Nephron (organoid): ENCODE measurements around the gene C8G.

ENCODE experiments used
- H3K27ac Mint-ChIP-seq, 3 experiments: 2 replicates each; pipeline ENCODE4 v1.8.0; 2020; ENCODE audit warnings: mixed read lengths in 3 of 3, mild to moderate bottlenecking in 2 of 3, moderate library complexity in 1 of 3
- H3K27me3 Mint-ChIP-seq: 2 replicates; pipeline ENCODE4 v1.8.0; 2021; ENCODE audit warnings: low read depth, mild to moderate bottlenecking, moderate library complexity, mixed read lengths
- H3K36me3 Mint-ChIP-seq: 2 replicates; pipeline ENCODE4 v1.8.0; 2020; ENCODE audit warnings: low read depth, mixed read lengths
- H3K4me1 Mint-ChIP-seq: 2 replicates; pipeline ENCODE4 v1.8.0; 2020; ENCODE audit warnings: mixed read lengths
- H3K4me3 Mint-ChIP-seq, 3 experiments: 2 replicates each; pipeline ENCODE4 v1.8.0; 2020; ENCODE audit warnings: mild to moderate bottlenecking in 3 of 3, mixed read lengths in 3 of 3, moderate library complexity in 2 of 3
- H3K9me3 Mint-ChIP-seq: 2 replicates; pipeline ENCODE4 v1.8.0; 2020; ENCODE audit warnings: mixed read lengths
- CTCF ChIP-seq, 3 experiments: fragments of 200-600 bp; sonication (generic); IDR thresholded peaks; one replicate each; pipeline ENCODE4 v1.5.0; 2021; ENCODE audit warnings: antibody characterized with exemption in 3 of 3; ENCODE audit not compliant: unreplicated experiment in 3 of 3

Gene C8G

GRCh38 chr9:136952876-136953770, 8.1 kb downstream of the C8G start:
- Mint-ChIP-seq H3K36me3 (no peaks in the 10 kb centered on the region), H3K9me3 (no peaks in the 10 kb centered on the region), H3K4me1 (peaks cover 2% of the 10 kb centered on the region), H3K27ac (no peak overlapping the region), H3K27me3 (peaks cover 3% of the 10 kb centered on the region), H3K4me3 (no peak overlapping the region)
- TF ChIP-seq CTCF (IDR thresholded peaks at IDR 0.05; ENCODE audit: unreplicated experiment in 3 of 3) = no peak

DNA sequence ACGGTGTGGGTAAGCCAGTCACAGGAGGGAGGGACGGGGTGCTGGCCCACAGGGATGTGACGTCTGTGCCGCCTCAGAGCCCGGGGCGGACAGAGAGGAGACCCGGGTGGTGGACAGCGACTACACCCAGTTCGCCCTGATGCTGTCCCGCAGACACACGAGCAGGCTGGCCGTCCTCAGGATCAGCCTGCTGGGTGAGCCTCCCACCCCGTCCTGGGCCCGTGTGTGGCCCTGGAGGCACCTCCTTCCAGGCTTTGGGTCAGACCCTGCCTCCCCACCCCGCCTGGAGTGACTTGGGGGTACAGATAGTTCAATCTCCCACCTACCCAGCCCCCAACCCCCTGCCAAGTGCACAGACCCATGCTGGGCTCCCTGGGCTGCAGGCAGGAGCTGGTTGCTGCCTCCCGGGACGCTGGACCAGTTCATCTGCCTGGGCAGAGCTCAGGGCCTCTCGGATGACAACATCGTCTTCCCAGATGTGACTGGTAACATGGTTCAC, 8.8 kb downstream of the C8G start:
- H3K36me3 Mint-ChIP-seq = no peaks in the 10 kb centered on the region
- no peak for TF ChIP-seq CTCF (IDR thresholded peaks at IDR 0.05; ENCODE audit: unreplicated experiment in 3 of 3)
- H3K27ac Mint-ChIP-seq = no peak overlapping the region
- H3K27me3 Mint-ChIP-seq = no peaks in the 10 kb centered on the region
- H3K4me3 Mint-ChIP-seq = no peak overlapping the region
- no peaks in the 10 kb centered on the region for H3K9me3 Mint-ChIP-seq
- H3K4me1 Mint-ChIP-seq = no peaks in the 10 kb centered on the region

DNA sequence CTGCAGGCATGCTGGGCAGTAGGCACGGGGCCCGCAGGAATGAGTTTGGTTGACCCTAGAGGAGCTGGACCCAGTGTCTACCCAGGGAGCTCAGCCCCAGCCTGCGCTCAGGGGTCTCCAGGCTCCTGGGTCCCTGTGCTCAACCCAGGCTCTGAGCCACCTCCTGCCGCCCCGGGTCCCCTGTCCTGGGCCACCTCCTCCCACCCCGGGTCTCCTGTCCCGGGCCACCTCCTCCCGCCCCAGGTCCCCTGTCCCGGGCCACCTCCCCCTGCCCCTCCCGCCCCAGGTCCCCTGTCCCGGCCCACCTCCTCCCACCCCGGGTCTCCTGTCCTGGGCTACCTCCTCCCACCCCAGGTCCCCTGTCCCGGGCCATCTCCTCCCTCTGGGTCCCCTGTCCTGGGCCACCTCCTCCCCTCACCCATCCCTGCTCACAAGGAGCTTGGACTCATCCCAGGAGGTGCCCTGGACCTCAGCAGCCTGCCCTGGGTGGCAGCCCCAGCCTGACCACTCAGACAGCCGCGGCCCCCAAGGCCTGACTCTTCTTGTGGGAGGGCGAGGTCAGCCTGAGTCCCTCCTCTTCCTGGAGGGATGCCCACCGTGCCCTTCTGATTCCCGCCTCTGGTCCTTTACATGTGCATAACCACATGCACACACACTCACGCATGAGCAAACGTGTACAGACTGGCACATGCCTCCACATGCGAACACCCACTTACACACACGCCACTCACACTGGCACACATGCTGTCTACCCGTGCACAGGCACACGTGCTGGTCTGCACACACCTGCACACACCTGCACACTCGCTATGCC, 9.4 kb downstream of the C8G start:
- H3K36me3 Mint-ChIP-seq = no peaks in the 10 kb centered on the region
- H3K27ac Mint-ChIP-seq = no peak overlapping the region
- TF ChIP-seq CTCF (IDR thresholded peaks at IDR 0.05; ENCODE audit: unreplicated experiment in 3 of 3) = no peak
- no peaks in the 10 kb centered on the region for H3K9me3 Mint-ChIP-seq
- no peaks in the 10 kb centered on the region for H3K27me3 Mint-ChIP-seq
- peak overlapping the region in 1 of 3 experiments; percentile 35 for H3K4me3 Mint-ChIP-seq
- no peaks in the 10 kb centered on the region for H3K4me1 Mint-ChIP-seq

DNA sequence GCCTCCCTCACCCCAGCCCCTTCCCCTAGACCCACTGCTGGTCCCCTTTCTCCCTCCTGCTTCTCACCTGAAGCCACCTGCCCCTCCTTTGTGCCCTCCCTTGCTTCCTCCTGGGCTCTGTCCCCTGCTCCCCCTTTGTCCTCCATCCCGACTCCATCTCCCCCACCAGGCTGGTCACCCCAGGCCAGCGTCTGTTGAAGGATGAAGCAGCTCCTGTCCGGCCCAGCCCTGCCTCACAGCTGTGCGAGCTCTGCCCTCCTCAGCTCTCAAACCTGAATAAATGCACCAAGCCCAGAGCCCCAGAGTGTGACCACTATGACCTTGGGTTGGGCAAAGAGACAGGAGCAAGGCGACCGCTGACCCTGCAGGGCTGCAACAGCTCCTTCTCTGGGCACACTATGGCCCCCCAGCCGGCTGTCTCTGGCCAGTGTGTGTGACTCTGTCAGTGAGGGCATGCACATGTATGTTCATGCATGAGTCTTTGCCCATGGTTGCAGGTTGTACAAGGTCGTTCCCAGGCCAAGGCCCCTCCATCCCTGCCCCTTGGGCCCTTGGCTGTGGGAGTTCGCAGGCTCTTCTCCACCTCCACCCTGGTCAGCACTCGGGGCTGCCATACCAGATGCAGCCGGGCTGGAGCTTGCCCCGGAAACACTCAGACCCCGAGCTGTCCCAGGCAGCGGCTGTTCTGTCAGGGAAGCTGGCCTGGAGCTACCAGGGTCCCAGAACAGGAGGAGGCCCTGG, 10.3 kb downstream of the C8G start:
- TF ChIP-seq CTCF (IDR thresholded peaks at IDR 0.05; ENCODE audit: unreplicated experiment in 3 of 3) = no peak
- Mint-ChIP-seq H3K9me3 (no peaks in the 10 kb centered on the region), H3K36me3 (no peaks in the 10 kb centered on the region), H3K4me3 (no peak overlapping the region), H3K4me1 (no peaks in the 10 kb centered on the region), H3K27ac (no peak overlapping the region), H3K27me3 (no peaks in the 10 kb centered on the region)

GRCh38 chr9:136955943-136956335, 10.9 kb downstream of the C8G start:
- Mint-ChIP-seq H3K36me3 (no peaks in the 10 kb centered on the region), H3K4me1 (no peaks in the 10 kb centered on the region), H3K4me3 (no peak overlapping the region), H3K9me3 (no peaks in the 10 kb centered on the region), H3K27ac (no peak overlapping the region), H3K27me3 (no peaks in the 10 kb centered on the region)
- TF ChIP-seq CTCF (IDR thresholded peaks at IDR 0.05; ENCODE audit: unreplicated experiment in 3 of 3) = no peak
